OCI-LY1 (cell line): ENCODE data around the gene OCRL.

Source experiments
- H2AFZ ChIP-seq: fragments of 200-600 bp; sonication (generic), shearing (Covaris generic); 2 replicates; pipeline ENCODE4 v1.6.0; 2014; ENCODE audit warnings: antibody characterized with exemption, mild to moderate bottlenecking, low read length
- H3F3A ChIP-seq: fragments of 200-600 bp; sonication (generic), shearing (Covaris generic); 2 replicates; pipeline ENCODE4 v1.6.0; 2014; ENCODE audit warnings: mild to moderate bottlenecking, antibody characterized with exemption, low read length, moderate library complexity; ENCODE audit not compliant: insufficient read depth
- H3K27ac ChIP-seq: fragments of 200-600 bp; sonication (generic); 2 replicates; pipeline ENCODE4 v1.5.1; 2014; ENCODE audit warnings: low read length, mixed run types, mild to moderate bottlenecking, low read depth; ENCODE audit not compliant: poor library complexity, severe bottlenecking
- H3K27me3 ChIP-seq: fragments of 200-600 bp; sonication (generic); 2 replicates; pipeline ENCODE4 v1.6.0; 2014; ENCODE audit warnings: antibody characterized with exemption, mild to moderate bottlenecking, low read length, moderate library complexity; ENCODE audit not compliant: insufficient read depth
- H3K36me3 ChIP-seq: fragments of 200-600 bp; sonication (generic); 2 replicates; pipeline ENCODE4 v1.6.1; 2014; ENCODE audit warnings: mild to moderate bottlenecking, antibody characterized with exemption, low read length, moderate library complexity, mixed read lengths; ENCODE audit not compliant: insufficient read depth
- H3K4me1 ChIP-seq: fragments of 200-600 bp; sonication (generic); 2 replicates; pipeline ENCODE4 v1.5.1; 2014; ENCODE audit warnings: mild to moderate bottlenecking, low read length, moderate library complexity; ENCODE audit not compliant: insufficient read depth, severe bottlenecking
- H3K4me2 ChIP-seq: fragments of 200-600 bp; sonication (generic), shearing (Covaris generic); 2 replicates; pipeline ENCODE4 v1.6.1; 2014; ENCODE audit warnings: low read length
- H3K4me3 ChIP-seq: fragments of 200-600 bp; sonication (generic); 2 replicates; pipeline ENCODE4 v1.5.1; 2014; ENCODE audit warnings: low read length, low read depth, mild to moderate bottlenecking, mixed read lengths; ENCODE audit not compliant: poor library complexity, severe bottlenecking
- H3K79me2 ChIP-seq: fragments of 200-600 bp; shearing (Covaris generic); 2 replicates; pipeline ENCODE4 v1.6.1; 2016; ENCODE audit warnings: mixed run types, low read length, mixed read lengths; ENCODE audit not compliant: insufficient read depth
- H3K9ac ChIP-seq: fragments of 200-600 bp; sonication (generic), shearing (Covaris generic); 2 replicates; pipeline ENCODE4 v1.6.1; 2014; ENCODE audit warnings: mild to moderate bottlenecking, low read length, mixed read lengths
- H3K9me2 ChIP-seq: fragments of 200-600 bp; sonication (generic), shearing (Covaris generic); 2 replicates; pipeline ENCODE4 v1.6.1; 2014; ENCODE audit warnings: low read depth, mild to moderate bottlenecking, low read length, mixed read lengths
- H3K9me3 ChIP-seq: fragments of 200-600 bp; shearing (Covaris generic); 2 replicates; pipeline ENCODE4 v1.6.1; 2014; ENCODE audit warnings: low read length, mixed read lengths
- H4K20me1 ChIP-seq: fragments of 200-600 bp; sonication (generic), shearing (Covaris generic); 2 replicates; pipeline ENCODE4 v1.6.0; 2016; ENCODE audit warnings: mild to moderate bottlenecking, low read length; ENCODE audit not compliant: insufficient read depth
- CTCF ChIP-seq: fragments of 200-600 bp; sonication (generic), shearing (Covaris generic); IDR thresholded peaks from 2 replicates; pipeline ENCODE4 v1.5.1; 2017; ENCODE audit warnings: mild to moderate bottlenecking, antibody characterized with exemption, low read length, moderate library complexity, mixed read lengths
- EZH2 ChIP-seq: fragments of 200-600 bp; sonication (generic), shearing (Covaris generic); IDR thresholded peaks from 2 replicates; pipeline ENCODE4 v1.8.0; 2017; ENCODE audit warnings: borderline replicate concordance, mixed run types, mild to moderate bottlenecking, antibody characterized with exemption, low read length, moderate library complexity, mixed read lengths

OCRL gene

DNA sequence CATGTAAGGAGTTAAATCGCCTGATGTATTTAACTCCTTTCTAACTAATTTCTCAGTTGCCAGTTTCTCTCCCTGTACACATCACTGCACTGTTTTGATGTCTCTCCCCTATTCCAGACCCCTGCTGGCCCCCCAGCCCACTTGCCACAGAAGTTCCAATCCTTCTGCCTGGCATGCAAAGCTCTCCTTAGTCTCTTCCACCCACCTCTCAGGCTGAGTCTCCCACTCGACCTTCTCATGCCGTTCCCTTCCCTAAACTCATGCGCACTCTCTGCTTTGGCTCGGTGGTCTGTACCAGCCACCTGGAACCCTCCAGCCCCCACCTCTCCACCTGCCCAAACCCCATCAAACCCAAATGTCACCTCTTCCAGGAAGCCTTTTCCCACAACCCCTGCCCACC, 57.8 kb downstream of the OCRL start:
- H3K9me2 ChIP-seq = no peaks in the 10 kb centered on the region
- H3K79me2 ChIP-seq = no peaks in the 10 kb centered on the region
- no peak overlapping the region for H3K9ac ChIP-seq
- H4K20me1 ChIP-seq = no peaks in the 10 kb centered on the region
- no peak overlapping the region for H3K27ac ChIP-seq
- H3K36me3 ChIP-seq = no peaks in the 10 kb centered on the region; the same call in 1 of the 2 replicates
- H3F3A ChIP-seq = no peaks in the 10 kb centered on the region
- no peak overlapping the region for H3K4me2 ChIP-seq
- H3K9me3 ChIP-seq = no peaks in the 10 kb centered on the region
- H3K4me3 ChIP-seq = no peak overlapping the region
- TF ChIP-seq CTCF = no peak
- no peak for TF ChIP-seq EZH2
- H3K27me3 ChIP-seq = no peaks in the 10 kb centered on the region
- no peak overlapping the region for H2AFZ ChIP-seq
- no peaks in the 10 kb centered on the region for H3K4me1 ChIP-seq

GRCh38 chrX:129599499-129599898, 59.4 kb downstream of the OCRL start:
- Histone ChIP-seq H2AFZ (no peak overlapping the region), H3K36me3 (no peaks in the 10 kb centered on the region; the same call in 1 of the 2 replicates), H3K4me1 (peaks cover 11% of the 10 kb centered on the region), H3K4me3 (no peak overlapping the region), H3K4me2 (no peak overlapping the region), H3K9ac (no peak overlapping the region), H4K20me1 (no peaks in the 10 kb centered on the region), H3F3A (no peaks in the 10 kb centered on the region), H3K9me2 (no peaks in the 10 kb centered on the region), H3K27ac (no peak overlapping the region), H3K9me3 (no peaks in the 10 kb centered on the region), H3K27me3 (no peaks in the 10 kb centered on the region), H3K79me2 (no peaks in the 10 kb centered on the region)
- no peak for TF ChIP-seq CTCF
- TF ChIP-seq EZH2 = no peak

DNA sequence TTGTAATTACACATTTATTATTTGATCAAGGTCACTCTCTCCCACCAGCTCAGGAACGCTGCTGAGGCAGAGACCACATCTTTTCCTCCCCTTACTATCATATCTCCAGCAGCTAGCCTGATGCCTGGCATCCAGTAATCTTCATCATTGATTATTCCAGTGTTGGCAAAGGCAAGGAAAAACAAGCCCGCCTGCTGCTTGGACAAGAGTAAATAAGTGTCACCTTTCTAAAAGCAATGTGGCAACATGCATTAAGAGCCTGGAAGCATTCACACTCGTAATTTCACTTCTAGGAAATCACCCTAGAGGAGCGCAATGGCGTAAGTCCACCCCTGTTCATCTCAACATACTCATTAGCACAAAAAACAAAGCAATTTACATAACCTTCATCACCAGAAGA, 59.9 kb downstream of the OCRL start:
- no peak overlapping the region for H3K4me2 ChIP-seq
- H3K27me3 ChIP-seq = no peaks in the 10 kb centered on the region
- no peaks in the 10 kb centered on the region for H4K20me1 ChIP-seq
- no peaks in the 10 kb centered on the region; the same call in 1 of the 2 replicates for H3K36me3 ChIP-seq
- no peaks in the 10 kb centered on the region for H3K79me2 ChIP-seq
- peaks cover 16% of the 10 kb centered on the region for H3K4me1 ChIP-seq
- TF ChIP-seq EZH2 (no peak), CTCF (no peak)
- H3K4me3 ChIP-seq = no peak overlapping the region
- no peaks in the 10 kb centered on the region for H3F3A ChIP-seq
- no peaks in the 10 kb centered on the region for H3K9me3 ChIP-seq
- no peak overlapping the region for H2AFZ ChIP-seq
- no peak overlapping the region for H3K9ac ChIP-seq
- no peak overlapping the region for H3K27ac ChIP-seq
- H3K9me2 ChIP-seq = no peaks in the 10 kb centered on the region
